Ishikawa (cell line): Measurements from ENCODE around the gene C1orf105.

Source experiments
- CEBPB ChIP-seq: IDR thresholded peaks from 2 replicates; pipeline ENCODE4 v1.6.1; 2012
- CREB1 ChIP-seq: IDR thresholded peaks from 2 replicates; pipeline ENCODE4 v1.6.1; 2012; ENCODE audit warnings: low read depth
- EGR1 ChIP-seq: IDR thresholded peaks from 2 replicates; pipeline ENCODE4 v1.6.1; 2012
- EP300 ChIP-seq: IDR thresholded peaks from 2 replicates; pipeline ENCODE4 v1.6.1; 2012; ENCODE audit warnings: borderline replicate concordance
- FOXM1 ChIP-seq: IDR thresholded peaks from 2 replicates; pipeline ENCODE4 v1.6.1; 2012; ENCODE audit warnings: low read depth, borderline replicate concordance
- MAX ChIP-seq: IDR thresholded peaks from 2 replicates; pipeline ENCODE4 v1.6.1; 2012
- NFIC ChIP-seq: IDR thresholded peaks from 2 replicates; pipeline ENCODE4 v1.6.1; 2012
- RAD21 ChIP-seq: IDR thresholded peaks from 2 replicates; pipeline ENCODE4 v1.6.1; 2012; ENCODE audit warnings: low read depth
- REST ChIP-seq: IDR thresholded peaks from 2 replicates; pipeline ENCODE4 v1.6.1; 2012; ENCODE audit warnings: low read depth, mild to moderate bottlenecking
- TAF1 ChIP-seq: IDR thresholded peaks from 2 replicates; pipeline ENCODE4 v1.6.1; 2012; ENCODE audit warnings: low read depth, mild to moderate bottlenecking
- TCF12 ChIP-seq: IDR thresholded peaks from 2 replicates; pipeline ENCODE4 v1.6.1; 2012; ENCODE audit warnings: low read depth
- TEAD4 ChIP-seq: IDR thresholded peaks from 2 replicates; pipeline ENCODE4 v1.6.1; 2012
- USF1 ChIP-seq: IDR thresholded peaks from 2 replicates; pipeline ENCODE4 v1.6.1; 2012
- YY1 ChIP-seq: IDR thresholded peaks from 2 replicates; pipeline ENCODE4 v1.6.1; 2012; ENCODE audit warnings: low read depth
- ZBTB7A ChIP-seq: IDR thresholded peaks from 2 replicates; pipeline ENCODE4 v1.6.1; 2012; ENCODE audit warnings: low read depth

Gene C1orf105

GRCh38 chr1:172460177-172460576, 39.7 kb downstream of the C1orf105 start:
- TF ChIP-seq FOXM1 (no peak), USF1 (no peak), ZBTB7A (no peak), RAD21 (no peak), REST (no peak), CEBPB (no peak), TCF12 (no peak), TEAD4 (no peak), CREB1 (no peak), MAX (no peak)

- TF ChIP-seq FOXM1 (no peak), USF1 (no peak), CEBPB (no peak), EGR1 (no peak), REST (no peak), YY1 (no peak), RAD21 (no peak), ZBTB7A (no peak), TEAD4 (no peak), TCF12 (no peak), TAF1 (no peak), MAX (no peak), EP300 (no peak)
Measured at GRCh38 chr1:172460887-172461315, 40.4 kb downstream of the C1orf105 start.

GRCh38 chr1:172465617-172466016, 45.1 kb downstream of the C1orf105 start:
- TF ChIP-seq TEAD4 (no peak), FOXM1 (no peak), EGR1 (no peak), NFIC (no peak), REST (no peak), TAF1 (no peak), TCF12 (no peak), RAD21 (no peak), ZBTB7A (no peak), MAX (no peak), CREB1 (no peak), USF1 (no peak), EP300 (no peak), CEBPB (no peak)

- TF ChIP-seq EP300 = no peak
- TF ChIP-seq TEAD4 = 0 out of 2 replicates have a peak, but pooled peaks have one; percentile 47
Measured at GRCh38 chr1:172466795-172467407, 46.4 kb downstream of the C1orf105 start.
